HG03571 (cell line): ENCODE measurements around the gene ADGRB2.

Experiments
- ATAC-seq: cut with Tn5 transposase; IDR thresholded peaks from one replicate; pipeline ENCODE4 v1.9.1; 2021; ENCODE audit not compliant: unreplicated experiment

ADGRB2 gene

DNA sequence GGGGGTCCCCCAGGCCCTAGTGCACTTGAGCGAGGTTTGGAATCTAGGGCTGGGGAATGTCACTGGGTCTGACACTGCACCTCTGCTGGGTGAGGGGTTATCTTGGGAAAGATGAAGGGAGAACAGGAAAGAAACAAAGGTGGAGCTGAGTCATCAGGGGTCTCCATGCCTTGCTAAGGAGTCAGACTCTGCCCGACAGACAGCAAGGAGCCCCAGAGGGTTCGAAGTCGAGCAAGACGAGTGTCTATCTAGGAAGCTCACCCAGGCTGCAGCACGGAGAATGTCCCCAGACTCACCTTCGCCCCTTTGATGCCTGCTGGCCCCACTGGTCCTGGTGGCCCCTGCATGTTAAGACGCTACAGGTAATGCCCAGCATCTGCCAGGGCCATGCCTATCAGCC is 78.3 kb downstream of the ADGRB2 start:
- no peak for ATAC-seq

DNA sequence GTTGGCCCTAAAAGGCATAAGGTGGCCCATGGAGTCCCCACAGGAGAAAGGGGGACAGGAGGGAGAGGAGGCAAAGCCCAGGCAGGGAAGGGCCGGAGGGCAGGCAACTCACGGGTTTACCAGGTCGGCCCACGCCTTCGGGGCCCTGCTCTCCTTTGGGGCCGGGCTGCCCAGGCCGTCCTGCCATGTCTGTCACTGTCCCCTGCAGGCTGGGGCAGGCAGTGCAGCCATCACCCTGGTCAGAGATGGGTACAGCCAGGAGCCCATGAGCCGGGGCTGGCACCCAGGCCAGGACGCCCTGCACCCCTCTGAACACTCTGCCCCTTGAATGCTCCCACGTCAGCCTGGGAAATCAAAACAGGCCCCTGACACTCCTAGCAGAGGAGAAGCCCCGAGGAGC is 80.1 kb downstream of the ADGRB2 start:
- ATAC-seq, result no peak

DNA sequence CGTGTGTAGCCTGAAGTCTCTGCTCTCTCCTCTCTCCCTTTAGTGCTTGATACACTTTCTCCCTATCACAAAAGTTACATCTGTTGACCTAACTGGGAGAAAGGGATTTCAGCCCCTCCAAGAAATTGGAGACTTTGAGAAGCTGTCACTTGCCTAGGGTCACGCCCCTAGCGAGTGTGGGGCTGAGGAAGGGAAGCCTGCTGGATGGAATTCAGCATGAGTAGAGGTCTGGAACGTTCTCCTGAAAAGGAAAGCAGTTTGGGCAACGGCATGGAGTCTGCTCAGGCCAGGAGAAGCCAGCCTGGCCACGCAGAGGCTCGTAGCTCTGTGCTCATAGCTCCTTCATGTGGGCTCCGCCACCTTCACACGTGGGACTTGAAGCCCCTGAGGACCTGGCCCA is 82.7 kb downstream of the ADGRB2 start:
- ATAC-seq, result no peak

DNA sequence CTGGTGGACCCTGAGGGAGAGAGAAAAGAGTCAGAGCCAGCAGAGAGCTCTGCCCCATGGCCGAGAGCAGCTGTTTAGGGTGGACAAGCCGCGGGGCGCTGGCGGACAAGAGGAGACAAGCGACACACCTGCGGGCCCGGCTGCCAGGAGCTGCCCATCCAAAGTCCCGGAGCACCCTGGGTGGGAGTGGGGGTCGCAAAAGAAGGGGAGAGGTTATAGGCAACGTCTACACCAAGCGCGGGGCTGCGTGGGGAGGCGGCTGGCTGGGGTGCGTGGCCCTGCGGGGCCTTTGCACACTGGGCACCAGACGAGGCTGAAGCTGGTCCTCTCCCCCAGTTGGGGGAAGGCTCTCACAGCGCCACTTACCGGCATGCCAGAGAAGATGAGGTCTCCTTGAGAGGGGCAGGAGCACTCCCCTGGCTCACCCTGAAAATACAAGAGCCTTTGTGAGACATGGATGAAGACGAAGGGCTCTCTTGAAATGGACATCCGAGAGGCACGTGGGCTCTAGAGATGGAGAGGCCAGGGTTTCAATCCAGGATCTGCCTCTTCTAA is 84.4 kb downstream of the ADGRB2 start:
- no peak for ATAC-seq

DNA sequence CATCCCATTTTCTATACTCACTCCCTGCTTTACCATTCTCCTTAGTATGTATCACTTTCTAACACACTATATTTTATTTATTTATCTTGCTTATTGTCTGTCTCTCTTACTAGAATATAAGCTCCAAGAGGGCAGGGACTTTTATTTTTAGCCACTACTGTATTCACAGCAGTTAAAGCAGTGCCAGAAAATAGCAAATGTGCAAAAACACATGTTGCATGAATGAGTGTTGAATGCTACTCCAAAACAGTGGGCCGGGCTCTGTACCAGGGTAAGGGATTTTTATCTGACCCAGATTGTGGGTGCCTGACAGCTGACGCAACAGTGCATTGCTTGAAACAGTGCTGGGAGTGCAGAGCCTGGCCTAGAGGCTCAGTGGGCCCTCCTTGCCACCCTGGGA is 85.0 kb downstream of the ADGRB2 start:
- ATAC-seq, result no peak

DNA sequence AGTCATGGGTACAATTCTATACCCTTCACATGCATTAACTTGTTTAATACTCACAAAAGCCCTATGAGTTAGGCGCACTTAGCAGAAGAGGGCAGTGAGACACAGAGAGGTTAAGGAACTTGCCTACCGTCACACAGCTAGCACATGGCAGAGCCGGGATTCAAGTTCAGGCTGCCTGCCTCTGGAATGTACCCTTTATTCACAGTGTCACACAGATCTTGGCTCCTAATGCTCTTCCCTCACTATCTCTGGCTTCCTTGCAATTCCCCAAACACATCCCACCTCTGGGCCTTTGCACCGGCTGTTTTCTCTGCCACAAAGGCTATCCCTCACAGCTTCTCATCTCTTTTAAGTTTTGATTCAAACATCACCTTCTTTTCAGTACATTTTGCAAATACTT is 85.5 kb downstream of the ADGRB2 start:
- ATAC-seq, result no peak

DNA sequence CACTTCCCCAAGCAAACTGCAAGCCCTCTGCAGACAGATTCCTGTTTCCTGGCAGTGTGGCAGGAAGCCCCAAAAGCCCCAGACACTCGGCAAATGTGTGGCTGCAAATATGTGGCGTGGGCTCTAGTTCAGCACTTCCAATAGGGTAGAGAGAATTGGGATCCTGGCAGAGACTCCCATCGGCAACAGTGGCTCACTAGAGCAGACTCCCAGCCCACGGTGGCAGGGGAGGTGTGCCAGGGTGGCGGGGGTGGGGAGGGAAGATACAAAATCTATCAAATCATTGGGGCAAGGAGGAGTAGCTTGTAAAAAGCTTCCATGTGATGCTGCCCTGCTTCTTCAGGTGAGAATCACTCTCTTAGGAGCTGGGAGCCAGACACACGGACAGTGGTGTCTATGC is 86.2 kb downstream of the ADGRB2 start:
- ATAC-seq, result no peak

DNA sequence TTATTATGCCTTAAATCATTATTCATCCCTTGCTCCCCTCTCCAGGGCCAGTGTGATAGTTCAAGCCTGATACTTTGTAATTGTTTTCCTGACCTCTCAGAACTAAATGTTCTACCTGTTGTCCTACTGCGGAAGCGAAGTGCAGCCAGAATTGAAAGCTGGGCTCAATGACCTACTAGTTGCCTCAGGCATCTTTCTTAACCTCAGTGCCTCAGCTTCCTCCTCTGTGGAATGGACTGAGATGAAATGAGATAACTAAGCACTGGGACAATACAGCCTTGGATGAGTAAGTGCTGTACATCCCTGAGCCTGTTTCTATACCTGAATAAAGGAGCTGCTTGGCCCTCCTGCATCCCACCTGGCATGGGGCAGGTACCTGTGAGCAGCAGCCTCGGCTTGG is 86.7 kb downstream of the ADGRB2 start:
- no peak for ATAC-seq
